ENCODE results near the gene RAMP2. TPM values are rescaled to one million over a fixed set of nuclear protein-coding genes. Genes with fewer than 3 reads are reported as not detected.

The RAMP2 gene
- total and polyA plus RNA-seq, 2 of the 13 experiments (the other 11 are each of a cell fraction or from before 2014, with no cell fraction given) = 1.4 to 5.2 TPM

DNA sequence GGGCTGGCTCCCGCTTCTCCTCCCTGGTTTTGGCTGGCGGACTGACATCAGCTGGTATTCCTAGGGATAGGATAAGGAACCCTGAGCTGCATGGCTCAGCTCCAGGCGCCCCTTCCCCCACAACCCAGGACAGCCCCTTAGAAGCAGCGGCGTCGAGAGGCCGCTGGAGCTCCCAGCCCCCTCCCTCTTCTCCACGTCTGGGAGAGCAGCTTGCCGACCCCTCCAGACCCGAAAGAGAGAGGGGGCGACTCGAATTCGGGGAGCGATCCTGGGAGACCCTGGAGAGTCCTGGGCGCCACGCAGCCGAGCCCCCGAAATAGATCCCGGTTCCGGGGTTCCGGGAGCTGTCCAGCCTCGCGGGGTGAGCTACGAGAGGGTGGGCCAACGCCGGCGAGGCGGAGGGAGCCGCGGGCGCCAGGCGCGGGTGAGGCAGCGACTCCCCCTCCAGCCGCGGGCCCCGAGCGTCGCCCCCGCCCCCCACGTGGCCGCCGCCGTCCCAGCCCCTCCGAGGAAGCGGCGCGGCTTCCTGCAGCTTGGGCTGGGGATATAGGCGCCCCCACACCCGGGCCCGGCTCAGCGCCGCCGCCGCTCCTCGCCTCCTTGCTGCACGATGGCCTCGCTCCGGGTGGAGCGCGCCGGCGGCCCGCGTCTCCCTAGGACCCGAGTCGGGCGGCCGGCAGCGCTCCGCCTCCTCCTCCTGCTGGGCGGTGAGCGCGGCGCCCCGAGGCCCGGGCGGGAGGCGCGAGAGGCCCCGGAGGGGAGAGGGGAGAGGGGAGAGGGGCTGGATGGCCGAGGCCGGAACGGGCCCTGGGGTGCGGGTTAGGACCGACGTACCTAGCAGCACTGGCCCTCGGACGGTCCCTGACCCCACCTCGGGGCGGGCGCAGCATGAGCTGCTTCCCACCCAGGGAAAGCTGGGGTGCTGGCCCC lies at the start of gene RAMP2 (continued):
- TF ChIP-seq ZFP37 (CRISPR knock-in tag; IDR thresholded peaks at IDR 0.05; ENCODE audit: borderline replicate concordance) (no peak), CCDC6 (CRISPR knock-in tag; IDR thresholded peaks at IDR 0.05) (peak; percentile 69; the same call in 1 of the 2 replicates), TOPORS (CRISPR knock-in tag; IDR thresholded peaks at IDR 0.05) (peak; percentile 29; the same call in 1 of the 2 replicates), ZNF350 (CRISPR knock-in tag; IDR thresholded peaks at IDR 0.05; ENCODE audit: borderline replicate concordance, low read depth) (no peak), PHF8 (CRISPR knock-in tag; IDR thresholded peaks at IDR 0.05) (peak; percentile 30; the same call in 1 of the 2 replicates), TBX2 (CRISPR knock-in tag; IDR thresholded peaks at IDR 0.05; ENCODE audit: borderline replicate concordance) (0 out of 2 replicates have a peak, but pooled peaks have one; percentile 5), GZF1 (CRISPR knock-in tag; IDR thresholded peaks at IDR 0.05) (0 out of 2 replicates have a peak, but pooled peaks have one; percentile 38), TMF1 (CRISPR knock-in tag; IDR thresholded peaks at IDR 0.05; ENCODE audit: low read depth) (peak; percentile 36; the same call in 1 of the 2 replicates), NKX3-1 (CRISPR knock-in tag; IDR thresholded peaks at IDR 0.05) (no peak), POLR2G (IDR thresholded peaks at IDR 0.05; ENCODE audit: low read depth, low read length) (0 out of 2 replicates have a peak, but pooled peaks have one; percentile 24), NFE2 (CRISPR knock-in tag; IDR thresholded peaks at IDR 0.05) (no peak), ZNF678 (CRISPR knock-in tag; IDR thresholded peaks at IDR 0.05) (0 out of 2 replicates have a peak, but pooled peaks have one; percentile 19), ZNF883 (CRISPR knock-in tag; IDR thresholded peaks at IDR 0.05; ENCODE audit: not compliant biosample characterization) (peak; percentile 79), IRX3 (CRISPR knock-in tag; IDR thresholded peaks at IDR 0.05; ENCODE audit: borderline replicate concordance, low read depth) (peak; percentile 73; the same call in 1 of the 2 replicates), SOX6 (IDR thresholded peaks at IDR 0.05) (no peak), SOX6 (CRISPR knock-in tag; IDR thresholded peaks at IDR 0.05) (no peak), MYC (CRISPR knock-in tag; IDR thresholded peaks at IDR 0.05; ENCODE audit: borderline replicate concordance) (no peak)
- TF ChIP-seq, protein P1, sequence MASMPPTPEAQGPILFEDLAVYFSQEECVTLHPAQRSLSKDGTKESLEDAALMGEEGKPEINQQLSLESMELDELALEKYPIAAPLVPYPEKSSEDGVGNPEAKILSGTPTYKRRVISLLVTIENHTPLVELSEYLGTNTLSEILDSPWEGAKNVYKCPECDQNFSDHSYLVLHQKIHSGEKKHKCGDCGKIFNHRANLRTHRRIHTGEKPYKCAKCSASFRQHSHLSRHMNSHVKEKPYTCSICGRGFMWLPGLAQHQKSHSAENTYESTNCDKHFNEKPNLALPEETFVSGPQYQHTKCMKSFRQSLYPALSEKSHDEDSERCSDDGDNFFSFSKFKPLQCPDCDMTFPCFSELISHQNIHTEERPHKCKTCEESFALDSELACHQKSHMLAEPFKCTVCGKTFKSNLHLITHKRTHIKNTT (CRISPR knock-in tag; IDR thresholded peaks at IDR 0.05) = no peak
- TF ChIP-seq, protein P2, sequence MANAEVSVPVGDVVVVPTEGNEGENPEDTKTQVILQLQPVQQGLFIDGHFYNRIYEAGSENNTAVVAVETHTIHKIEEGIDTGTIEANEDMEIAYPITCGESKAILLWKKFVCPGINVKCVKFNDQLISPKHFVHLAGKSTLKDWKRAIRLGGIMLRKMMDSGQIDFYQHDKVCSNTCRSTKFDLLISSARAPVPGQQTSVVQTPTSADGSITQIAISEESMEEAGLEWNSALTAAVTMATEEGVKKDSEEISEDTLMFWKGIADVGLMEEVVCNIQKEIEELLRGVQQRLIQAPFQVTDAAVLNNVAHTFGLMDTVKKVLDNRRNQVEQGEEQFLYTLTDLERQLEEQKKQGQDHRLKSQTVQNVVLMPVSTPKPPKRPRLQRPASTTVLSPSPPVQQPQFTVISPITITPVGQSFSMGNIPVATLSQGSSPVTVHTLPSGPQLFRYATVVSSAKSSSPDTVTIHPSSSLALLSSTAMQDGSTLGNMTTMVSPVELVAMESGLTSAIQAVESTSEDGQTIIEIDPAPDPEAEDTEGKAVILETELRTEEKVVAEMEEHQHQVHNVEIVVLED (CRISPR knock-in tag; IDR thresholded peaks at IDR 0.05; ENCODE audit: borderline replicate concordance) = no peak
- TF ChIP-seq, protein P3, sequence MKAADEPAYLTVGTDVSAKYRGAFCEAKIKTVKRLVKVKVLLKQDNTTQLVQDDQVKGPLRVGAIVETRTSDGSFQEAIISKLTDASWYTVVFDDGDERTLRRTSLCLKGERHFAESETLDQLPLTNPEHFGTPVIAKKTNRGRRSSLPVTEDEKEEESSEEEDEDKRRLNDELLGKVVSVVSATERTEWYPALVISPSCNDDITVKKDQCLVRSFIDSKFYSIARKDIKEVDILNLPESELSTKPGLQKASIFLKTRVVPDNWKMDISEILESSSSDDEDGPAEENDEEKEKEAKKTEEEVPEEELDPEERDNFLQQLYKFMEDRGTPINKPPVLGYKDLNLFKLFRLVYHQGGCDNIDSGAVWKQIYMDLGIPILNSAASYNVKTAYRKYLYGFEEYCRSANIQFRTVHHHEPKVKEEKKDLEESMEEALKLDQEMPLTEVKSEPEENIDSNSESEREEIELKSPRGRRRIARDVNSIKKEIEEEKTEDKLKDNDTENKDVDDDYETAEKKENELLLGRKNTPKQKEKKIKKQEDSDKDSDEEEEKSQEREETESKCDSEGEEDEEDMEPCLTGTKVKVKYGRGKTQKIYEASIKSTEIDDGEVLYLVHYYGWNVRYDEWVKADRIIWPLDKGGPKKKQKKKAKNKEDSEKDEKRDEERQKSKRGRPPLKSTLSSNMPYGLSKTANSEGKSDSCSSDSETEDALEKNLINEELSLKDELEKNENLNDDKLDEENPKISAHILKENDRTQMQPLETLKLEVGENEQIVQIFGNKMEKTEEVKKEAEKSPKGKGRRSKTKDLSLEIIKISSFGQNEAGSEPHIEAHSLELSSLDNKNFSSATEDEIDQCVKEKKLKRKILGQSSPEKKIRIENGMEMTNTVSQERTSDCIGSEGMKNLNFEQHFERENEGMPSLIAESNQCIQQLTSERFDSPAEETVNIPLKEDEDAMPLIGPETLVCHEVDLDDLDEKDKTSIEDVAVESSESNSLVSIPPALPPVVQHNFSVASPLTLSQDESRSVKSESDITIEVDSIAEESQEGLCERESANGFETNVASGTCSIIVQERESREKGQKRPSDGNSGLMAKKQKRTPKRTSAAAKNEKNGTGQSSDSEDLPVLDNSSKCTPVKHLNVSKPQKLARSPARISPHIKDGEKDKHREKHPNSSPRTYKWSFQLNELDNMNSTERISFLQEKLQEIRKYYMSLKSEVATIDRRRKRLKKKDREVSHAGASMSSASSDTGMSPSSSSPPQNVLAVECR (CRISPR knock-in tag; IDR thresholded peaks at IDR 0.05; ENCODE audit: borderline replicate concordance) = peak; percentile 66; the same call in 1 of the 2 replicates
